H9 (cell line): ENCODE results near the gene FBH1. TPM values are rescaled to one million over a fixed set of nuclear protein-coding genes. Genes with fewer than 3 reads are reported as not detected.
A peak's percentile ranks its signal among the peaks of the same experiment; 100 is the strongest.

Experiments used
- DNase-seq: peaks from one replicate; pipeline ENCODE4 v3.0.0-alpha.2; 2017
- H2AFZ ChIP-seq: one replicate; pipeline ENCODE4 v1.6.1; 2013; ENCODE audit warnings: mild to moderate bottlenecking, low read length, control low read depth, moderate library complexity
- H2AK5ac ChIP-seq: 2 replicates; pipeline ENCODE4 v1.6.1; 2013; ENCODE audit warnings: low read length, control low read depth, mixed read lengths; ENCODE audit not compliant: insufficient read length
- H2BK120ac ChIP-seq: one replicate; pipeline ENCODE4 v1.6.1; 2013; ENCODE audit warnings: low read depth, mild to moderate bottlenecking, low read length, control low read depth, inconsistent platforms; ENCODE audit not compliant: poor library complexity, severe bottlenecking
- H2BK12ac ChIP-seq: 2 replicates; pipeline ENCODE4 v1.6.1; 2013; ENCODE audit warnings: low read length, control low read depth, mixed read lengths, low read depth; ENCODE audit not compliant: insufficient read length
- H2BK15ac ChIP-seq: 2 replicates; pipeline ENCODE4 v1.6.1; 2013; ENCODE audit warnings: low read depth, low read length, control low read depth
- H2BK20ac ChIP-seq: one replicate; pipeline ENCODE4 v1.6.1; 2013; ENCODE audit warnings: low read depth, mild to moderate bottlenecking, low read length, control low read depth, inconsistent platforms; ENCODE audit not compliant: poor library complexity, severe bottlenecking
- H2BK5ac ChIP-seq: 2 replicates; pipeline ENCODE4 v1.6.1; 2013; ENCODE audit warnings: low read length, control low read depth, mixed read lengths; ENCODE audit not compliant: insufficient read length
- H3K14ac ChIP-seq: 2 replicates; pipeline ENCODE4 v1.6.1; 2013; ENCODE audit warnings: low read length, control low read depth; ENCODE audit not compliant: insufficient read depth
- H3K18ac ChIP-seq: 2 replicates; pipeline ENCODE4 v1.6.1; 2013; ENCODE audit warnings: low read depth, mild to moderate bottlenecking, mixed read lengths, low read length, control low read depth; ENCODE audit not compliant: insufficient read length
- H3K23ac ChIP-seq: 2 replicates; pipeline ENCODE4 v1.6.1; 2013; ENCODE audit warnings: low read length, control low read depth, mixed read lengths, low read depth; ENCODE audit not compliant: insufficient read length
- H3K23me2 ChIP-seq: 2 replicates; pipeline ENCODE4 v1.6.1; 2013; ENCODE audit warnings: low read depth, mild to moderate bottlenecking, mixed read lengths, low read length, control low read depth; ENCODE audit not compliant: insufficient read length, poor library complexity, severe bottlenecking
- H3K27ac ChIP-seq: 2 replicates; pipeline ENCODE4 v1.5.1; 2013; ENCODE audit warnings: low read length, control low read depth, mixed read lengths, low read depth; ENCODE audit not compliant: insufficient read length
- H3K27me3 ChIP-seq: 2 replicates; pipeline ENCODE4 v1.6.1; 2013; ENCODE audit warnings: low read length, control low read depth, inconsistent platforms; ENCODE audit not compliant: insufficient read depth
- H3K4ac ChIP-seq: 2 replicates; pipeline ENCODE4 v1.6.1; 2013; ENCODE audit warnings: low read depth, mild to moderate bottlenecking, control low read depth, inconsistent platforms, low read length, moderate library complexity
- H3K4me1 ChIP-seq: 2 replicates; pipeline ENCODE4 v1.6.1; 2013; ENCODE audit warnings: low read length, control low read depth, inconsistent platforms; ENCODE audit not compliant: insufficient read depth
- H3K4me2 ChIP-seq: 2 replicates; pipeline ENCODE4 v1.6.1; 2013; ENCODE audit warnings: low read length, control low read depth, mixed read lengths; ENCODE audit not compliant: insufficient read length, insufficient read depth
- H3K56ac ChIP-seq: 2 replicates; pipeline ENCODE4 v1.6.1; 2013; ENCODE audit warnings: low read depth, mild to moderate bottlenecking, mixed read lengths, low read length, control low read depth; ENCODE audit not compliant: insufficient read length
- H3K79me1 ChIP-seq: 2 replicates; pipeline ENCODE4 v1.6.1; 2013; ENCODE audit warnings: low read depth, mild to moderate bottlenecking, moderate library complexity, low read length, control low read depth, inconsistent platforms; ENCODE audit not compliant: insufficient read depth, poor library complexity, severe bottlenecking
- H3K79me2 ChIP-seq: 2 replicates; pipeline ENCODE4 v1.6.1; 2013; ENCODE audit warnings: low read length, control low read depth, inconsistent platforms; ENCODE audit not compliant: insufficient read depth
- H3K9ac ChIP-seq: 2 replicates; pipeline ENCODE4 v1.6.1; 2013; ENCODE audit warnings: low read length, control low read depth, mixed read lengths; ENCODE audit not compliant: insufficient read length; ENCODE audit errors: extremely low read depth
- H3K9me3 ChIP-seq: one replicate; pipeline ENCODE4 v1.6.1; 2013; ENCODE audit warnings: low read depth, low read length, inconsistent platforms; ENCODE audit not compliant: control insufficient read depth
- H3T11ph ChIP-seq: one replicate; pipeline ENCODE4 v1.6.1; 2013; ENCODE audit warnings: mild to moderate bottlenecking, low read length, control low read depth, inconsistent platforms
- H4K20me1 ChIP-seq: one replicate; pipeline ENCODE4 v1.6.1; 2013; ENCODE audit not compliant: control insufficient read depth, insufficient read length, insufficient read depth
- H4K5ac ChIP-seq: 2 replicates; pipeline ENCODE4 v1.6.1; 2013; ENCODE audit warnings: low read depth, mild to moderate bottlenecking, mixed read lengths, low read length, control low read depth; ENCODE audit not compliant: insufficient read length
- H4K8ac ChIP-seq: replicated peaks from 2 replicates; pipeline ENCODE4 v1.6.1; 2013; ENCODE audit warnings: low read length, control low read depth, mixed read lengths, low read depth; ENCODE audit not compliant: insufficient read length
- H4K91ac ChIP-seq: 2 replicates; pipeline ENCODE4 v1.6.1; 2013; ENCODE audit warnings: low read depth, mild to moderate bottlenecking, moderate library complexity, mixed read lengths, low read length, control low read depth; ENCODE audit not compliant: insufficient read length
- H3K27ac Mint-ChIP-seq, 3 experiments: 2 replicates in 2 of 3; 3 replicates in 1 of 3; pipeline ENCODE4 v1.8.0; 2020 to 2021; ENCODE audit warnings: mixed read lengths in 3 of 3, mild to moderate bottlenecking in 1 of 3, moderate library complexity in 1 of 3
- H3K27me3 Mint-ChIP-seq: 2 replicates; pipeline ENCODE4 v1.8.0; 2021; ENCODE audit warnings: low read depth, mild to moderate bottlenecking, moderate library complexity, mixed read lengths
- H3K36me3 Mint-ChIP-seq, 3 experiments: 2 replicates in 2 of 3; 3 replicates in 1 of 3; pipeline ENCODE4 v1.8.0; 2020 to 2021; ENCODE audit warnings: low read depth in 3 of 3, mixed read lengths in 3 of 3; ENCODE audit not compliant: insufficient read depth in 1 of 3
- H3K4me1 Mint-ChIP-seq, 2 experiments: 2 replicates each; pipeline ENCODE4 v1.8.0; 2020; ENCODE audit warnings: mixed read lengths in 2 of 2
- H3K4me3 Mint-ChIP-seq, 2 experiments: 2 replicates in 1 of 2; 3 replicates in 1 of 2; pipeline ENCODE4 v1.8.0; 2020 to 2021; ENCODE audit warnings: mild to moderate bottlenecking in 2 of 2, mixed read lengths in 2 of 2, moderate library complexity in 1 of 2
- H3K9me3 Mint-ChIP-seq, 2 experiments: 2 replicates in 1 of 2; 3 replicates in 1 of 2; pipeline ENCODE4 v1.8.0; 2020; ENCODE audit warnings: mild to moderate bottlenecking in 2 of 2, mixed read lengths in 2 of 2, moderate library complexity in 1 of 2
- CTCF ChIP-seq: fragments of 200-600 bp; sonication (generic); conservative IDR thresholded peaks from 3 replicates; pipeline ENCODE4 v1.8.0; 2021; ENCODE audit warnings: antibody characterized with exemption, mild to moderate bottlenecking
- WGBS: extraction: QIAGEN DNeasy Blood & Tissue Kit; methylation state at CpG from one replicate; pipeline ENCODE4 v1.1.7; 2013; ENCODE audit warnings: missing lambda C conversion rate, low lambda C conversion rate, mixed read lengths; ENCODE audit not compliant: insufficient read length; ENCODE audit errors: extremely low coverage; 5-methylcytosine and 5-hydroxymethylcytosine counted together
- total RNA-seq: library from RNA; stranded (reverse); gene quantifications from 2 replicates; pipeline ENCODE4 v1.2.1, GENCODE V29; 2021

FBH1 gene
- total RNA-seq, 1 experiment from 2014 or later, result 52.2 TPM

- Histone ChIP-seq H4K20me1 (no peaks in the 10 kb centered on the region), H3K23ac (no peak overlapping the region), H3K79me1 (no peaks in the 10 kb centered on the region), H2BK120ac (no peak overlapping the region), H3K79me2 (no peaks in the 10 kb centered on the region), H3K23me2 (no peaks in the 10 kb centered on the region), H3K18ac (no peak overlapping the region), H2BK20ac (no peak overlapping the region), H3K4me2 (no peak overlapping the region), H2BK5ac (no peak overlapping the region), H2BK15ac (no peak overlapping the region), H3K27ac (no peak overlapping the region), H3K4me1 (no peaks in the 10 kb centered on the region), H3K9ac (no peak overlapping the region), H4K8ac (no peak overlapping the region), H2BK12ac (no peak overlapping the region), H3K9me3 (no peaks in the 10 kb centered on the region), H3T11ph (no peak overlapping the region), H2AK5ac (no peak overlapping the region), H4K5ac (no peak overlapping the region), H3K4ac (no peak overlapping the region), H2AFZ (no peak overlapping the region), H3K27me3 (no peaks in the 10 kb centered on the region), H3K14ac (no peak overlapping the region), H3K56ac (no peak overlapping the region), H4K91ac (no peak overlapping the region)
- no peak for DNase-seq
- no peaks in the 10 kb centered on the region for H3K27me3 Mint-ChIP-seq
- peaks cover 57 to 90% (median 77%) of the 10 kb centered on the region in 3 experiments for H3K36me3 Mint-ChIP-seq
- WGBS, result no CpG with 5 or more reads among the region's 14 CpGs
- TF ChIP-seq CTCF, result no peak
- H3K4me3 Mint-ChIP-seq, result no peak overlapping the region
- no peaks in the 10 kb centered on the region for H3K9me3 Mint-ChIP-seq
- H3K27ac Mint-ChIP-seq, result peak overlapping the region in 2 of 3 experiments; percentile 25 to 74; a peak in 2 of 7 replicates
- no peaks in the 10 kb centered on the region for H3K4me1 Mint-ChIP-seq
Observed at GRCh38 chr10:5915451-5915850, 25.4 kb downstream of the FBH1 start.
